Lower leg skin (tissue), 3 donors: ENCODE measurements around the gene CAPS.

ENCODE experiments used
- POLR2A ChIP-seq, 2 donors: fragments of 450-650 bp; IDR thresholded peaks; one replicate each; pipeline ENCODE4 v1.6.1; 2016 to 2017; ENCODE audit warnings: antibody characterized with exemption in 2 of 2, mild to moderate bottlenecking in 1 of 2, moderate library complexity in 1 of 2
- TF ChIP-seq, protein P1 (sequence below), 3 donors: fragments of 450-650 bp; IDR thresholded peaks; one replicate each; pipeline ENCODE4 v1.5.1; 2016; ENCODE audit warnings: antibody characterized with exemption in 3 of 3, mild to moderate bottlenecking in 3 of 3, moderate library complexity in 2 of 3

DNA sequence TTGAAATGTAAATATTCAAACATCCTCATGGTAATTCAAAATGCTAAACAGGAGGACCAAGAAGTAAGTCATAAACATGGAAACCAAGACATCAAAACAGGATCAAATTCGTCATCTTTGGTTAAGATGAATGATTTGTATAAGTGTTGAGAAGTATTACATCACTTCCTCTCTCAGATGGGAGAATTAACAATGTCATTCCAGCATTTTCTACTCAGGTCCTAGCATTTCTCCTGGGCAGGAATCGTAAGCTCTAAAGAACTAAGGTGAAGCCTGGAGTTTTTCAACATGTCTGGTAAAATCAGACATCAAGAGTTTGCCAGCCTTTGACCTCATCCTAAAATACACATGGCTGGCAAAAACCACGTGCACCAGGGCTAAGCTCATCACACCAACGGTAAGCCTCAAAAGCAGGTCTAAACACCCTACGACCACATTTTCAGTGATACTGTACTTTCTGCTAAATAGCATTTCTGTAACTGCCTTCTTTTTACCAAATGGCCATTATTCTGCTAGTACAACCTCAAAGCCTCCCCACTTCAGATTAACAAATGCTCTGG is 39.1 kb downstream of the CAPS start:
- TF ChIP-seq, protein P1, sequence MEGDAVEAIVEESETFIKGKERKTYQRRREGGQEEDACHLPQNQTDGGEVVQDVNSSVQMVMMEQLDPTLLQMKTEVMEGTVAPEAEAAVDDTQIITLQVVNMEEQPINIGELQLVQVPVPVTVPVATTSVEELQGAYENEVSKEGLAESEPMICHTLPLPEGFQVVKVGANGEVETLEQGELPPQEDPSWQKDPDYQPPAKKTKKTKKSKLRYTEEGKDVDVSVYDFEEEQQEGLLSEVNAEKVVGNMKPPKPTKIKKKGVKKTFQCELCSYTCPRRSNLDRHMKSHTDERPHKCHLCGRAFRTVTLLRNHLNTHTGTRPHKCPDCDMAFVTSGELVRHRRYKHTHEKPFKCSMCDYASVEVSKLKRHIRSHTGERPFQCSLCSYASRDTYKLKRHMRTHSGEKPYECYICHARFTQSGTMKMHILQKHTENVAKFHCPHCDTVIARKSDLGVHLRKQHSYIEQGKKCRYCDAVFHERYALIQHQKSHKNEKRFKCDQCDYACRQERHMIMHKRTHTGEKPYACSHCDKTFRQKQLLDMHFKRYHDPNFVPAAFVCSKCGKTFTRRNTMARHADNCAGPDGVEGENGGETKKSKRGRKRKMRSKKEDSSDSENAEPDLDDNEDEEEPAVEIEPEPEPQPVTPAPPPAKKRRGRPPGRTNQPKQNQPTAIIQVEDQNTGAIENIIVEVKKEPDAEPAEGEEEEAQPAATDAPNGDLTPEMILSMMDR (IDR thresholded peaks at IDR 0.05), result no peak
- TF ChIP-seq POLR2A (IDR thresholded peaks at IDR 0.05), result no peak
